Kidney (tissue), 14 donors: ENCODE measurements around the gene MYL4. TPM values are rescaled to one million over a fixed set of nuclear protein-coding genes. Genes with fewer than 3 reads are reported as not detected.
"Not testable (repeated sequence)": the region's sequence is repeated elsewhere in the genome, so short reads cannot be mapped to it uniquely, and the experiment has no call there.

Source experiments
- DNase-seq, 5 donors: peaks; one replicate each; pipeline ENCODE4 v3.0.0-alpha.2; 2013 to 2020
- FAIRE-seq: peaks from 2 replicates; lab custom pipeline; 2012; peaks lifted over from hg19 to GRCh38; lab: Jason Lieb, UNC
- H3K27ac ChIP-seq, 2 donors: one replicate each; pipeline ENCODE4 v1.7.0; 2013; ENCODE audit warnings: low read depth in 2 of 2, low read length in 2 of 2, inconsistent platforms in 1 of 2
- H3K27me3 ChIP-seq: one replicate; pipeline ENCODE4 v1.7.1; 2013; ENCODE audit warnings: low read length, inconsistent platforms; ENCODE audit not compliant: control insufficient read depth, insufficient read depth
- H3K36me3 ChIP-seq, 3 donors: one replicate each; pipeline versions ENCODE4 v1.7.0 to v1.7.1; 2013; ENCODE audit warnings: low read length in 3 of 3, control low read depth in 1 of 3, inconsistent platforms in 1 of 3; ENCODE audit not compliant: insufficient read depth in 3 of 3, control insufficient read depth in 2 of 3
- H3K4me1 ChIP-seq, 3 donors: one replicate each; pipeline versions ENCODE4 v1.7.0 to v1.7.1; 2013; ENCODE audit warnings: low read length in 3 of 3, inconsistent platforms in 1 of 3, low read depth in 1 of 3; ENCODE audit not compliant: control insufficient read depth in 2 of 3, insufficient read depth in 2 of 3
- H3K4me3 ChIP-seq, 3 donors: one replicate each; pipeline versions ENCODE4 v1.7.0 to v1.8.1; 2013; ENCODE audit warnings: low read length in 3 of 3, control low read depth in 1 of 3, inconsistent platforms in 1 of 3
- H3K9ac ChIP-seq, 3 donors: one replicate each; pipeline versions ENCODE4 v1.7.0 to v1.7.1; 2013; ENCODE audit warnings: low read length in 3 of 3, control low read depth in 1 of 3, inconsistent platforms in 1 of 3
- H3K9me3 ChIP-seq, 3 donors: one replicate each; pipeline versions ENCODE4 v1.7.0 to v1.7.1; 2013; ENCODE audit warnings: low read length in 3 of 3, control low read depth in 1 of 3, inconsistent platforms in 1 of 3; ENCODE audit not compliant: control insufficient read depth in 2 of 3, insufficient read depth in 1 of 3
- CTCF ChIP-seq: IDR thresholded peaks from 3 replicates; pipeline ENCODE4 v1.5.1; 2012; ENCODE audit warnings: mild to moderate bottlenecking, moderate library complexity, borderline replicate concordance; ENCODE audit not compliant: insufficient read depth; ENCODE audit errors: extremely low read depth
- intact Hi-C: fragments of 100-400 bp; cut with DNase I; formaldehyde crosslinking; loops from one replicate; pipeline ENCODE4 v1.11.1; 2022
- polyA plus RNA-seq: library from polyadenylated mRNA; stranded (reverse); fragments of 350-450 nt; fragmentation: Illumina TruSeq; extraction: RNeasy Lipid Tissue Mini Kit (QIAGEN cat#74804); gene quantifications from one replicate; pipeline ENCODE4 v1.2.3, GENCODE V29; 2014; ENCODE audit warnings: low read depth, low replicate concordance; ENCODE audit not compliant: insufficient read depth
- total RNA-seq: library from RNA; stranded (reverse); fragmentation: NEBNext Ultra II Directional; extraction: Animal tissue kit (Norgen Biotek cat#: 25700); gene quantifications from one replicate; pipeline ENCODE4 v1.2.1, GENCODE V29; 2021
- donor health status: control.
- donor health status: control.
- donor health status: control.
- donor health status: control.
- donor health status: control.
- donor health status: DM: yes; HTN: yes; CAD: no.
- donor health status: Normal renal cell carcinoma (clear cell type).

MYL4 gene
- total and polyA plus RNA-seq, 2 donors from 2014 or later = 1.0 TPM; not detected in 1

GRCh38 chr17:47172696-47173565, 36.2 kb upstream of the MYL4 start:
- intact Hi-C loops = no loop called here
- no peak for FAIRE-seq
- TF ChIP-seq CTCF = no peak
- peaks cover 2 to 3% (median 2%) of the 10 kb centered on the region in 3 donors for H3K36me3 ChIP-seq
- no peak overlapping the region for H3K27ac ChIP-seq
- H3K4me1 ChIP-seq = no peaks in the 10 kb centered on the region
- H3K27me3 ChIP-seq = no peaks in the 10 kb centered on the region
- no peaks in the 10 kb centered on the region for H3K9me3 ChIP-seq
- H3K9ac ChIP-seq = no peak overlapping the region
- H3K4me3 ChIP-seq = no peak overlapping the region
- no peak for DNase-seq

- H3K27me3 ChIP-seq, H3K27ac ChIP-seq, H3K4me1 ChIP-seq, H3K36me3 ChIP-seq, H3K9ac ChIP-seq, FAIRE-seq, DNase-seq, intact Hi-C loops, H3K9me3 ChIP-seq, H3K4me3 ChIP-seq: not testable (repeated sequence)
These were observed 34.3 kb upstream of the MYL4 start for GRCh38 chr17:47174823-47175222.

GRCh38 chr17:47176389-47176826, 32.7 kb upstream of the MYL4 start:
- FAIRE-seq = no peak
- Histone ChIP-seq H3K36me3 (peaks cover 0 to 6% (median 2%) of the 10 kb centered on the region in 3 donors), H3K27ac (no peak overlapping the region)

More at GRCh38 chr17:47176389-47176826, 32.7 kb upstream of the MYL4 start:
- Histone ChIP-seq H3K9ac (no peak overlapping the region), H3K9me3 (no peaks in the 10 kb centered on the region), H3K4me3 (no peak overlapping the region), H3K4me1 (no peaks in the 10 kb centered on the region), H3K27me3 (no peaks in the 10 kb centered on the region)
- TF ChIP-seq CTCF = no peak
- intact Hi-C loops = no loop called here
- DNase-seq = no peak
